Cardiac fibroblast (primary cell): ENCODE data around the gene LPP.

Experiments
- DNase-seq, 2 donors: peaks; one replicate each; pipeline versions ENCODE4 v3.0.0 to v3.0.0-alpha.2; 2010; ENCODE audit warnings: low read depth in 2 of 2
- H3K4me3 ChIP-seq, 2 donors: replicated peaks in 1 of 2; 1 replicate in 1 of 2; 2 replicates in 1 of 2; pipeline ENCODE4 v1.5.1; 2011; ENCODE audit warnings: low read depth in 2 of 2, low read length in 2 of 2, mild to moderate bottlenecking in 2 of 2, moderate library complexity in 1 of 2
- TF ChIP-seq, protein P1 (sequence below): IDR thresholded peaks from one replicate; pipeline ENCODE4 v1.5.1; 2011; ENCODE audit warnings: low read depth, mild to moderate bottlenecking, low read length, inconsistent platforms

Gene LPP

GRCh38 chr3:188113756-188114155 lies 40.2 kb upstream of the LPP start:
- TF ChIP-seq, protein P1, sequence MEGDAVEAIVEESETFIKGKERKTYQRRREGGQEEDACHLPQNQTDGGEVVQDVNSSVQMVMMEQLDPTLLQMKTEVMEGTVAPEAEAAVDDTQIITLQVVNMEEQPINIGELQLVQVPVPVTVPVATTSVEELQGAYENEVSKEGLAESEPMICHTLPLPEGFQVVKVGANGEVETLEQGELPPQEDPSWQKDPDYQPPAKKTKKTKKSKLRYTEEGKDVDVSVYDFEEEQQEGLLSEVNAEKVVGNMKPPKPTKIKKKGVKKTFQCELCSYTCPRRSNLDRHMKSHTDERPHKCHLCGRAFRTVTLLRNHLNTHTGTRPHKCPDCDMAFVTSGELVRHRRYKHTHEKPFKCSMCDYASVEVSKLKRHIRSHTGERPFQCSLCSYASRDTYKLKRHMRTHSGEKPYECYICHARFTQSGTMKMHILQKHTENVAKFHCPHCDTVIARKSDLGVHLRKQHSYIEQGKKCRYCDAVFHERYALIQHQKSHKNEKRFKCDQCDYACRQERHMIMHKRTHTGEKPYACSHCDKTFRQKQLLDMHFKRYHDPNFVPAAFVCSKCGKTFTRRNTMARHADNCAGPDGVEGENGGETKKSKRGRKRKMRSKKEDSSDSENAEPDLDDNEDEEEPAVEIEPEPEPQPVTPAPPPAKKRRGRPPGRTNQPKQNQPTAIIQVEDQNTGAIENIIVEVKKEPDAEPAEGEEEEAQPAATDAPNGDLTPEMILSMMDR, result no peak
- DNase-seq, result no peak
- no peak overlapping the region for H3K4me3 ChIP-seq

DNA sequence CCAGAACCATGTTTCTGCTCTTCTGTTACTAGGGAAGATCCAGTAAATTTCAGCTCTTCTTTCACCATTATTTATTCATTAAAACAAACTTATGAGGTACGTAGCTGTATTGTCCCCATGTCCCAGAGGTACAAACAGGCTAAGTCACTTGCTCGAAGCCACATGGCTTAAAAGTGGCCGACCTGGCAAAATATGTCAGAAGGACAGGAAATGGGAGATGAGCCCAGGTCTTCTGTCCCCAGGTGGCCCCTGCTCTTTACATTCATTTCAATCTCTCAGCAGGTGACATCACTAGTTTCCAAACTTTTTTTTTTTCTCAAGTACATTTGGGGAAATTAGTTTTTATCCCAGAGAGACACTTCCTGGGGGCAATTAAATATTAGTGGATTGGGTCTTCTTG lies 34.1 kb upstream of the LPP start:
- no peak overlapping the region for H3K4me3 ChIP-seq
- no peak for DNase-seq
- TF ChIP-seq, protein P1, result no peak

- TF ChIP-seq, protein P1, result no peak
- peak in 1 of 2 donors; percentile 25 for DNase-seq
- no peak overlapping the region for H3K4me3 ChIP-seq
Measured at GRCh38 chr3:188122571-188123169, 31.3 kb upstream of the LPP start.

DNA sequence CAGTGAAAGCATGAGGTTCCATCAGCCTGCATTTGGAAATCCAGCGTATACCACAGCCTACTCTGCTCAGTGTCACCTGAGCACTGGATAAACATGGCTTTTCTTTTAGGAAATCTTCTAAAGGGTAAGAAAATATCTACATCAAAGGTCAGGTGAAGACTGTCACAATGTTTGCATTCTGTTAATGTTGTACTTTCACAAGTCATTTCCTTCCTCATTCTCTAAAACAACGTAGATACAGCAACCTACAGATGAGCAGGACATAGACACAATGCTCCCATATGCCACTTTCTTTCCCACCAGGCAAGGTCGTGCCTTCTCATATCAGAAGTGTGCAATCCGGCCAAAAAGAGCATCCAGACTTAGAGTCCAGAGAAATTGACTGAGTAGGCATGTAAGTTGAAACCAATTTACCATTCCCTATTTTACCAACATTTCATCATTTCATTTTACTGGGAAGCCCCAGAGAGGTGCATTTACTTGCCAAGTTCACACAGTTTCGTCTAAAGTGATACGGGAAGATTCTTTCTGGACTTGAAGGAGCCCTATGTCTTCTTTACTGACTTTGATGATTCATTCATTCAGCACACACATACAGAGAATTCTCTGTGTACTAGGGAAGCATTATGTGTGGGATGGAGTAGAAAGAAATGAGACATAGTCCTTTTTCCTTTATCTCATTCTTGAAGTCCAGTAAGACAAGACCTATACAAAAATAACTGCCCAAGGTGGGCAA lies 30.6 kb upstream of the LPP start:
- TF ChIP-seq, protein P1, result no peak
- peak; percentile 13 to 19 for DNase-seq
- H3K4me3 ChIP-seq, result no peak overlapping the region

- no peak for DNase-seq
- H3K4me3 ChIP-seq, result no peak overlapping the region
- TF ChIP-seq, protein P1, result no peak
Measured at GRCh38 chr3:188124184-188124583, 29.8 kb upstream of the LPP start.

GRCh38 chr3:188125076-188125475 lies 28.9 kb upstream of the LPP start:
- TF ChIP-seq, protein P1, result no peak
- no peak overlapping the region for H3K4me3 ChIP-seq
- no peak for DNase-seq
